ENCODE results near the gene OCA2.

The OCA2 gene

GRCh38 chr15:27845535-27846369 lies 253.4 kb downstream of the OCA2 start:
- TF ChIP-seq CTCF (IDR thresholded peaks at IDR 0.05; ENCODE audit: low read depth, low read length), result no peak
- H3K27ac ChIP-seq, result no peak overlapping the region
- no peak for DNase-seq
- no peaks in the 10 kb centered on the region for H3K9me3 ChIP-seq (ENCODE audit: severe bottlenecking)
- H3K27me3 ChIP-seq (ENCODE audit: insufficient read depth, low read depth, severe bottlenecking), result no peaks in the 10 kb centered on the region
- H3K36me3 ChIP-seq, result no peaks in the 10 kb centered on the region
- no peak overlapping the region for H3K4me3 ChIP-seq (ENCODE audit: low read depth, low read length)

GRCh38 chr15:27844018-27844666 lies 255.0 kb downstream of the OCA2 start:
- Histone ChIP-seq H3K9me3 (ENCODE audit: severe bottlenecking) (no peaks in the 10 kb centered on the region), H3K36me3 (no peaks in the 10 kb centered on the region), H3K27me3 (ENCODE audit: insufficient read depth, low read depth, severe bottlenecking) (no peaks in the 10 kb centered on the region), H3K4me3 (ENCODE audit: low read depth, low read length) (no peak overlapping the region), H3K27ac (no peak overlapping the region)
- DNase-seq, result no peak
- no peak for TF ChIP-seq CTCF (IDR thresholded peaks at IDR 0.05; ENCODE audit: low read depth, low read length)

DNA sequence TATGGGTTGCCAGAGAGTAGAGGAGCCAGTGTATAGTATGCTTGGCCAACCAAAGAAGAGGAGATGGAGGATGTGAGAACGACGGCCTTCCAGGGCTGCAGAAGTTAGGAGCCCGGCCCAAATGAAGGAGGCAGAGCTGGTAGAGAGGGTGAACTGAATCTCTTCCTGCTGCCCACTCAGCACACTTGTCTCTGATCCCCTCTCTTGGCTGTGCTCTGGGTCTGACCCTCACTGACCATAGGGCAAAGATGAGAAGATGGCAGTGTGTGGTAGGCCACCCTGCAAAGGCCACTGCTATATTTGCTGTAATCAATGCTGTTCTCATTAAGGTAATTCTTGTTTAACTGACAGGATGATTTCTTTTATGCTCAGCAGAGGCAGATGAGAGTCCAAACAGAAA lies 256.0 kb downstream of the OCA2 start:
- Histone ChIP-seq H3K9me3 (ENCODE audit: severe bottlenecking) (no peaks in the 10 kb centered on the region), H3K27ac (no peak overlapping the region), H3K36me3 (no peaks in the 10 kb centered on the region), H3K27me3 (ENCODE audit: insufficient read depth, low read depth, severe bottlenecking) (no peaks in the 10 kb centered on the region), H3K4me3 (ENCODE audit: low read depth, low read length) (no peak overlapping the region)
- no peak for TF ChIP-seq CTCF (IDR thresholded peaks at IDR 0.05; ENCODE audit: low read depth, low read length)
- no peak for DNase-seq

DNA sequence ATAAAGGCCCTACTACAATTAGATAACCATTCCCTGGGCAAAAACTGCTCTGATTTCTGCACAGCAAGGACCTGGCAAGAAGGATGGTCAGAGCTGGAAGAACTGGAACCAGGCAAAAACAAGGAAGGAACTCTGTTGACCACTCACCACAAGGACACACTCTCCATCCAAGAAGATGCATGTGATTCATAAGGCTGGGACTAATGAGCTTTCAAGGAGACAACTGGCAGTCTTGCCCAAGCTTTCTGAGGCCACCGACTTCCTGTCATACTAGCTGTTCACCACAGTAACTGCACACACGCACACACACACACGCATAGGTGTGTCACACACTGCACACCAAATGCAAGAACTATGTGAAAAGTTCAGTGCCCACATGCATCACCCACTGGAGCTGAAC lies 256.6 kb downstream of the OCA2 start:
- H3K9me3 ChIP-seq (ENCODE audit: severe bottlenecking), result no peaks in the 10 kb centered on the region
- no peak overlapping the region for H3K4me3 ChIP-seq (ENCODE audit: low read depth, low read length)
- no peak for DNase-seq
- H3K27ac ChIP-seq, result no peak overlapping the region
- no peaks in the 10 kb centered on the region for H3K36me3 ChIP-seq
- TF ChIP-seq CTCF (IDR thresholded peaks at IDR 0.05; ENCODE audit: low read depth, low read length), result no peak
- no peaks in the 10 kb centered on the region for H3K27me3 ChIP-seq (ENCODE audit: insufficient read depth, low read depth, severe bottlenecking)

DNA sequence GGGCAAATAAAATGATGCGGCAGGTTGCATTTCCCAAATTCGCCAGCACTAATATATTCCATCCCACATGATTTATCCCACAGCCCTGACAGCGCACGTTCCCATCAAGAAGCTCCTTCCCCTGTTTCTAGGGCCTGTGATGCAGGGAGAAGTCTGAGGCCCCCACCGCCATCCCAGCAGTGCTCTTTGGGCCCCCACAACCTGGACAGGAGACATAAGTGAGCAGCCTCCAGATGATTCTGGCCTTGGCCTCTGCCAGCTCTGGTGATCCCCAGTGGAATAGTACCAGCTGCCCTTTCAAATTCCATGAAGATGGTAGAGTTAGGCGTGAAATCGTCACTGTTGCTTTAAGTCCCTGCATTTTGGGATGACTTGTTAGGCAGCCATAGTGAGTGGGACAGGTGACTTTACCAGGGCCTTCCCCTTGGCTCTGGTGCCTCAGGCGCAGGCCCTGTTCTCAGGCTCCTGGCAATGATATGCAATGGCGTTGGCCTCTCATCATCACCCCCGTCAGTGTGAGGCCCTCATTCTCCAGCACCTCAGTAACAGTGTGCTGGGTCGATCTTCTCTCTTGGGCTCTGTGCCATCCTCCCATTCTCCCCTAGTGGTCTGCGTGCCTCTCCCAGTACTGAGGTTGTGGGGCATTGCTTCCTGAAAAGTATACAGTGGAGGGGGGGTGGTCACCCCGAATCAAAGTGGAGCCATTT lies 263.7 kb downstream of the OCA2 start:
- no peak overlapping the region for H3K27ac ChIP-seq
- no peak overlapping the region for H3K4me3 ChIP-seq (ENCODE audit: low read depth, low read length)
- no peaks in the 10 kb centered on the region for H3K36me3 ChIP-seq
- no peak for DNase-seq
- no peaks in the 10 kb centered on the region for H3K27me3 ChIP-seq (ENCODE audit: insufficient read depth, low read depth, severe bottlenecking)
- no peak for TF ChIP-seq CTCF (IDR thresholded peaks at IDR 0.05; ENCODE audit: low read depth, low read length)
- no peaks in the 10 kb centered on the region for H3K9me3 ChIP-seq (ENCODE audit: severe bottlenecking)
